HG03135 (cell line): Measurements from ENCODE around the gene PIAS1.
A peak's percentile ranks its signal among the peaks of the same experiment; 100 is the strongest.
"Not testable (repeated sequence)": the region's sequence is repeated elsewhere in the genome, so short reads cannot be mapped to it uniquely, and the experiment has no call there.

Experiments used
- ATAC-seq: cut with Tn5 transposase; IDR thresholded peaks from one replicate; pipeline ENCODE4 v1.9.1; 2021; ENCODE audit warnings: mild to moderate bottlenecking, moderate library complexity; ENCODE audit not compliant: unreplicated experiment

Gene PIAS1

GRCh38 chr15:68213991-68214837, 160.1 kb downstream of the PIAS1 start:
- no peak for ATAC-seq

DNA sequence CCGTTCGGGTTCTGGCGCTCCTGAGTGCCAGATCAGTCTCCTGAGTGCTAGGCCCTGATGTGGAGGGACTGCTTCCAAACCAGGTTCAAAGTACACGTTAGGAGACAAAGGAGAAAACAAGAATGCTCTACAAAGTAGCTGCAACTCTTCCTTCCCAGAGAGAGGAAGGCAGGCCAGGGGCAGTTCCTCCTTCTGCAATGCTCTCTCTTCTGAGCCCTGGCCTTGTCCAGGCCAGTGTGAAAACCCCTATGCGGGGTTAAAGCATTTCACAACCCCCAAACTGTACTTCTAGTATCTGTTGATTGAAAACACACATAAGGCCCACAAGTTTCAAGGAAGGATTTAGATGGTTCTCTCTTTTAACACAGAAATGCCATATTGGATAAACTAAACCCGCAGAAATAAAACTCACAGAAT, 160.7 kb downstream of the PIAS1 start:
- no peak for ATAC-seq

- no peak for ATAC-seq
These were observed 163.2 kb downstream of the PIAS1 start for GRCh38 chr15:68217341-68217740.

DNA sequence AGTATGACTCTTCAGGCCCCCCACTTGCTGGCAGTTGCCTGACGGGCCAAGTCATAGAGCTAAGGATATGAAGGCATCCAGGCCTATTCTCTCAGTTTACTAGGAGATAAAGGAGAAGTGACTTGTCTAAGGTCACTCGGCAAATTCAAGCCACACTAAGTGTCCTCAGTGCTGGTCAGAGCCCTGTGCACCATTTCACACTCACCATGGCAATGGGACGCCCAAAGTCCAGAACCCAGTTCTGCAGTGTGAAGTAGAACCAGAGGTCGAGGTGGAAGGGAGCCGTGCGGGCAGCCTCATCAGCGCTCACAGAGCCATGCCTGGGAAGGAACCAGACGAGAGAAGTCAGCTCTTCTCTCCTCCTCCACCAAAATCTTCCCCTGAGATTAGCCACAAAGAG, 164.2 kb downstream of the PIAS1 start:
- ATAC-seq, result no peak

- no peak for ATAC-seq
These were observed 165.0 kb downstream of the PIAS1 start for GRCh38 chr15:68218847-68219798.

GRCh38 chr15:68220489-68220888, 166.4 kb downstream of the PIAS1 start:
- no peak for ATAC-seq

DNA sequence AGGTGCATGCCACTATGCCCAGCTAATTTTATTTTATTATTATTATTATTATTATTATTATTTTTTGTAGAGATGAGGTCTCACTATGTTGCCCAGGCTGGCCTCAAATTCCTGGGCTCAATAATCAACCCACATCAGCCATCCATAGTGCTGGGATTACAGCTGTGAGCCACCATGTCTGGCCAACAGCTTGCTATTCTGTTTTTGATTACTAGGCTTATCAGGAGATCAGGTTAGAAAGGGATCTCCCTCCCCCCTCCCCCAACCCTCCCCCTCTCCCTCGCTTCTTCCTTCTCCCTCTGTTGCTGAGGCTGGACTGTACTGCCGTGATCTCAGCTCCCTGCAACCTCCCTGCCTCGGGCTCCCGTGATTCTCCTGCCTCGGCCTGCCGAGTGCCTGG, 166.9 kb downstream of the PIAS1 start:
- ATAC-seq, result no peak

DNA sequence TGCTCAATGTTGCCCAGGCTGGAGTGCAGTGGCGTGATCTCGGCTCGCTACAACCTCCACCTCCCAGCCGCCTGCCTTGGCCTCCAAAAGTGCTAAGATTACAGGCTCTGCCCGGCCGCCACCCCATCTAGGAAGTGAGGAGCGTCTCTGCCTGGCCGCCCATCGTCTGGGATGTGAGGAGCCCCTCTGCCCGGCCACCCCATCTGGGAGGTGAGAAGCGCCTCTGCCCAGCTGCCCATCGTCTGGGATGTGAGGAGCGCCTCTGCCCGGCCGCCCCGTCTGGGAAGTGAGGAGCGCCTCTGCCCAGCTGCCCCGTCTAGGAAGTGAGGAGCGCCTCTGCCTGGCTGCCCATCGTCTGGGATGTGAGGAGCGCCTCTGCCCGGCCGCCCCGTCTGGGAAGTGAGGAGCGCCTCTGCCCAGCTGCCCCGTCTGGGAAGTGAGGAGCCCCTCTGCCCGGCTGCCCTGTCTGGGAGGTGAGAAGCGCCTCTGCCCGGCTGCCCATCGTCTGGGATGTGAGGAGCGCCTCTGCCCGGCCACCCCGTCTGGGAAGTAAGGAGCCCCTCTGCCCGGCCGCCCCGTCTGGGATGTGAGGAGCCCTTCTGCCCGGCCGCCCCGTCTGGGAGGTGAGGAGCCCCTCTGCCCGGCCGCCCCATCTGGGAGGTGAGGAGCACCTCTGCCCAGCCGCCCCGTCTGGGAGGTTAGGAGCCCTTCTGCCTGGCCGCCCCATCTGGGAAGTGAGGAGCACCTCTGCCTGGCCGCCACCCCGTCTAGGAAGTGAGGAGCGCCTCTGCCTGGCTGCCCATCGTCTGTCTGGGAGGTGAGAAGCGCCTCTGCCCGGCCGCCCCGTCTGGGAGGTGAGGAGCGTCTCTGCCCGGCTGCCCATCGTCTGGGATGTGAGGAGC, 167.7 kb downstream of the PIAS1 start:
- not testable (repeated sequence) for ATAC-seq

- ATAC-seq, result not testable (repeated sequence)
These were observed 168.3 kb downstream of the PIAS1 start for GRCh38 chr15:68222432-68222743.

GRCh38 chr15:68223171-68223570, 169.1 kb downstream of the PIAS1 start:
- ATAC-seq, result no peak

GRCh38 chr15:68224108-68224507, 170.0 kb downstream of the PIAS1 start:
- ATAC-seq, result no peak

DNA sequence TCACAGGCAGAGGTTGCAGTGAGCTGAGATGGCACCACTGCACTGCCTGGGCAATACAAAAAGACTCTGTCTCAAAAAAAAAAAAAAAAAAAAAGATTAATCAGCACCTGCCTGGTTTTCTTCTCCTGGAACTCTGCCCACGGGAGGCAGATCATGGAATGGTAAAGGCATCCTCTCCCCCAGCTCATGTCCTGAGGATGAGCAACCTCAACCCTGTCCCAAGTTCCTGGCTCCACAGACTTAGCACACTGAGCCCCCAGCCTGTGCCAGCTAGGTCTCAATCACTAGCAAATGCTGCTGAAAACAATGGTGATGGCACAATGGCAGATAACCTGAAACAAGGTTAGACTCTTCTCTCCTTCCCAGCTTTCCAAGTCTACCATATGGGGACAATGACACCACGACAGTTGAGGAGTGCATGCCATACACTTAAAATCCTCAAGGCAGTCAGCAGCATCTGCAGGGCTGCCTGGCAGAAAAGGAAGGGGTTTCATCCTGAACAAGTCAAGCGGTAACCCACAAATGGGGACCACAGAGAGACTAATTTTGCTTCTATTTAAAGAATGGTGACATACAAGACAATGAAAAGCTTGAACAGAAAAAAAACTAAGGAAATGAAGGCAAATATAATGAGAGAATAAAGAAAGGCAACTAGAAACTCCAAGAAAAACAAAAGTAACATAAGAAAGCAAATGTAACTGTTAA, 170.6 kb downstream of the PIAS1 start:
- ATAC-seq, result no peak

DNA sequence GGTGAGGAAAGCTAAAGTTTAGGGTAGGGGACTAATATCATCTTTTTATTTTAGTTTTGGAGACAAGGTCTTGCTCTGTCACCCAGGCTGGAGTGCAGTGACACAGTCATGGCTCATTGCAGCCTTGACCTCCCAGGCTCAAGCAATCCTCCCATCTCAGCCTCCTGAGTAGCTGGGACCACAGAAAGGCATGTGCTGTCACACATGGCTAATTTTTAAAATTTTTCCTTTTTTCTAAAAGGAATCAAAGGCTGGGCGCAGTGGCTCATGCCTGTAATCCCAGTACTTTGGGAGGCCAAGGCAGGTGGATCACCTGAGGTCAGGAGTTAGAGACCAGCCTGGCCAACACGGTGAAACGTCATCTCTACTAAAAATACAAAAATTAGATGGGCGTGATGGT, 171.3 kb downstream of the PIAS1 start:
- not testable (repeated sequence) for ATAC-seq

DNA sequence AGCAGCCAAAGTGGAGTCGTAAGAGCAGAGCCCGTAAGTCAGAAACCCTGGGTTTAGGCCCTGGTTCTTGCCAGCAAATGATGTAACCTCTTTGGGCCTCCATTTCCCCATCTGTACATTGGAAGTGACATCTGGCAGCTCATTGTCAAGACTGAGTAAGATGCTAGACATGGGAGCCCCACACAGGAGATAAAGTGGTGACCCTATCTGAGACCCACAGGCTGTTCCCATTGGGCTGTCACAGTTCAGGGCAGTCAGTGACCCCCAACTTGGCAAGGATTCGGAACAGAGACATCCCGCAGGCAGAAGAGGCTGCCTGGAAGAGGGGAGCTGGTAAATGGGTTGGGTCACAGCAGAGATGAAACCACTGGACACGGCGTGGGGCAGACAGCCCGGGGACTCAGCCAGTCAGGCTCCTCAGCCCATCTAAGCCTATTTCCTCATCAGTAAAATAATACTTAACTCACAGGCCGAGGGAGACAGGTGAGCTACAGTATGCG, 173.6 kb downstream of the PIAS1 start:
- ATAC-seq, result no peak

- ATAC-seq, result no peak
These were observed 174.2 kb downstream of the PIAS1 start for GRCh38 chr15:68228143-68228970.

- peak; percentile 9 for ATAC-seq
These were observed 174.9 kb downstream of the PIAS1 start for GRCh38 chr15:68228971-68229385.

GRCh38 chr15:68229386-68230156, 175.5 kb downstream of the PIAS1 start, which contains the start of gene CLN6:
Gene CLN6 (minus strand): TSS chr15:68229728. CDS start chr15:68229584, 144 bp downstream.
- peak; percentile 69 for ATAC-seq
